ENCODE measurements around the gene CPA3.

Gene CPA3

GRCh38 chr3:148924562-148924961 is 59.5 kb downstream of the CPA3 start:
- no peak for DNase-seq

- DNase-seq = no peak
Observed at GRCh38 chr3:148925845-148926244, 60.7 kb downstream of the CPA3 start.

GRCh38 chr3:148930752-148931151 is 65.7 kb downstream of the CPA3 start:
- no peak for DNase-seq

- peak in 1 of 2 experiments; percentile 10 for DNase-seq
Observed at GRCh38 chr3:148931574-148931973, 66.5 kb downstream of the CPA3 start.

- no peak for DNase-seq
Observed at GRCh38 chr3:148932972-148933371, 67.9 kb downstream of the CPA3 start.

- DNase-seq = no peak
Observed at GRCh38 chr3:148937467-148938255, 72.6 kb downstream of the CPA3 start.

- DNase-seq = no peak
Observed at GRCh38 chr3:148938306-148938705, 73.2 kb downstream of the CPA3 start.

GRCh38 chr3:148938936-148939335 is 73.8 kb downstream of the CPA3 start:
- DNase-seq = no peak

GRCh38 chr3:148940983-148941382 is 75.9 kb downstream of the CPA3 start:
- no peak for DNase-seq

- peak; percentile 84 to 86 for DNase-seq
Observed at GRCh38 chr3:148943506-148944205, 78.6 kb downstream of the CPA3 start.

GRCh38 chr3:148945116-148945515 is 80.0 kb downstream of the CPA3 start:
- no peak for DNase-seq
